Ascending aorta (tissue), 2 donors: ENCODE data around the gene MARK1. TPM values are rescaled to one million over a fixed set of nuclear protein-coding genes. Genes with fewer than 3 reads are reported as not detected.

ENCODE experiments used
- DNase-seq, 2 donors: peaks; one replicate each; pipeline ENCODE4 v3.0.0-alpha.2; 2019; ENCODE audit warnings: low spot score in 2 of 2
- H3K27ac ChIP-seq, 2 donors: fragments of 200-600 bp; sonication (generic); one replicate each; pipeline ENCODE4 v1.5.1; 2016 to 2017; ENCODE audit warnings: mild to moderate bottlenecking in 1 of 2
- H3K27me3 ChIP-seq: fragments of 200-600 bp; sonication (generic); one replicate; pipeline ENCODE4 v1.5.1; 2017
- H3K36me3 ChIP-seq, 2 donors: fragments of 200-600 bp; sonication (generic); one replicate each; pipeline ENCODE4 v1.5.1; 2016
- H3K4me1 ChIP-seq, 2 donors: fragments of 200-600 bp; sonication (generic); one replicate each; pipeline ENCODE4 v1.5.1; 2016 to 2017; ENCODE audit warnings: mild to moderate bottlenecking in 1 of 2
- H3K4me3 ChIP-seq, 2 donors: fragments of 200-600 bp; sonication (generic); one replicate each; pipeline ENCODE4 v1.5.1; 2016 to 2017; ENCODE audit warnings: mild to moderate bottlenecking in 1 of 2
- H3K9me3 ChIP-seq, 2 donors: fragments of 200-600 bp; sonication (generic); one replicate each; pipeline ENCODE4 v1.5.1; 2016
- intact Hi-C: fragments of 100-400 bp; cut with DNase I; formaldehyde crosslinking; loops from one replicate; pipeline ENCODE4 v1.15.1; 2023
- total RNA-seq: library from RNA; depleted of rRNA; stranded (reverse); fragments of >200 nt; gene quantifications from one replicate; pipeline ENCODE4 v1.1.0, GENCODE V29; 2016
- TF ChIP-seq, protein P1 (sequence below), 3 experiments: fragments of 200-600 bp in 2 of 3; fragments of 450-650 bp in 1 of 3; sonication (generic) in 2 of 3; IDR thresholded peaks; one replicate each; pipeline ENCODE4 v1.5.1; 2016 to 2019; ENCODE audit warnings: antibody characterized with exemption in 3 of 3, mild to moderate bottlenecking in 1 of 3, moderate library complexity in 1 of 3

MARK1 gene
- total RNA-seq, 1 donor from 2014 or later = 11.6 TPM

DNA sequence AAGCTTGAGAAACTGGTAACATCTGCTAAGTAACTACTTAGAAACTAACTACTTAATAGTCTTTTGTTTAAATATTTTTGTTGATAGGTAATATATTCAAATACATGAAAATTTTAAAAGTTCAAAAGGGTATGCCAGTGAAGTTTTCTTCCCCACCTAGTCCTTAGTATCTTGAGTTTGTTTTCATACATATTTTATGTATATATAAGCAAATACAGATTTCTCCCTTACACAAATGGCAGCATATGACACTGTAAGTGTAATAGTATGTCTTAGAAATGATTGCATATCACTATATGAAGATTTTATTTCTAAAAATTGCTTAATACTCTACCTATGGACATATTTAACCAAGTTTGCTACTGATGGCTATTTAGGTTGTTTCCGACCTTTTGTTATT is 38.9 kb downstream of the MARK1 start:
- Histone ChIP-seq H3K27ac (no peak overlapping the region), H3K4me1 (no peaks in the 10 kb centered on the region), H3K9me3 (no peaks in the 10 kb centered on the region), H3K4me3 (no peak overlapping the region), H3K27me3 (no peaks in the 10 kb centered on the region), H3K36me3 (no peaks in the 10 kb centered on the region)
- DNase-seq = no peak
- intact Hi-C loops = no loop called here
- TF ChIP-seq, protein P1, sequence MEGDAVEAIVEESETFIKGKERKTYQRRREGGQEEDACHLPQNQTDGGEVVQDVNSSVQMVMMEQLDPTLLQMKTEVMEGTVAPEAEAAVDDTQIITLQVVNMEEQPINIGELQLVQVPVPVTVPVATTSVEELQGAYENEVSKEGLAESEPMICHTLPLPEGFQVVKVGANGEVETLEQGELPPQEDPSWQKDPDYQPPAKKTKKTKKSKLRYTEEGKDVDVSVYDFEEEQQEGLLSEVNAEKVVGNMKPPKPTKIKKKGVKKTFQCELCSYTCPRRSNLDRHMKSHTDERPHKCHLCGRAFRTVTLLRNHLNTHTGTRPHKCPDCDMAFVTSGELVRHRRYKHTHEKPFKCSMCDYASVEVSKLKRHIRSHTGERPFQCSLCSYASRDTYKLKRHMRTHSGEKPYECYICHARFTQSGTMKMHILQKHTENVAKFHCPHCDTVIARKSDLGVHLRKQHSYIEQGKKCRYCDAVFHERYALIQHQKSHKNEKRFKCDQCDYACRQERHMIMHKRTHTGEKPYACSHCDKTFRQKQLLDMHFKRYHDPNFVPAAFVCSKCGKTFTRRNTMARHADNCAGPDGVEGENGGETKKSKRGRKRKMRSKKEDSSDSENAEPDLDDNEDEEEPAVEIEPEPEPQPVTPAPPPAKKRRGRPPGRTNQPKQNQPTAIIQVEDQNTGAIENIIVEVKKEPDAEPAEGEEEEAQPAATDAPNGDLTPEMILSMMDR (IDR thresholded peaks at IDR 0.05) = no peak

GRCh38 chr1:220572416-220572815 is 44.5 kb downstream of the MARK1 start:
- no peaks in the 10 kb centered on the region for H3K4me1 ChIP-seq
- H3K9me3 ChIP-seq = peaks cover 8 to 28% of the 10 kb centered on the region in 2 donors
- H3K27me3 ChIP-seq = no peaks in the 10 kb centered on the region
- DNase-seq = no peak
- H3K36me3 ChIP-seq = no peaks in the 10 kb centered on the region
- no peak overlapping the region for H3K4me3 ChIP-seq
- H3K27ac ChIP-seq = no peak overlapping the region
- TF ChIP-seq, protein P1 (IDR thresholded peaks at IDR 0.05) = no peak
- intact Hi-C loops = no loop called here

- Histone ChIP-seq H3K9me3 (peaks cover 8 to 28% of the 10 kb centered on the region in 2 donors), H3K36me3 (no peaks in the 10 kb centered on the region), H3K4me3 (no peak overlapping the region), H3K27ac (no peak overlapping the region), H3K27me3 (no peaks in the 10 kb centered on the region), H3K4me1 (no peaks in the 10 kb centered on the region)
- intact Hi-C loops = no loop called here
- DNase-seq = no peak
- TF ChIP-seq, protein P1 (IDR thresholded peaks at IDR 0.05) = no peak
Measured at GRCh38 chr1:220573836-220574235, 45.9 kb downstream of the MARK1 start.

GRCh38 chr1:220575718-220576497 is 48.0 kb downstream of the MARK1 start:
- H3K27me3 ChIP-seq = no peaks in the 10 kb centered on the region
- intact Hi-C loops = no loop called here

GRCh38 chr1:220577926-220578325 is 50.0 kb downstream of the MARK1 start:
- Histone ChIP-seq H3K27me3 (no peaks in the 10 kb centered on the region), H3K36me3 (no peaks in the 10 kb centered on the region), H3K4me1 (no peaks in the 10 kb centered on the region), H3K27ac (no peak overlapping the region), H3K9me3 (peaks cover 6 to 23% of the 10 kb centered on the region in 2 donors), H3K4me3 (no peak overlapping the region)
- no peak for DNase-seq
- intact Hi-C loops = no loop called here
- TF ChIP-seq, protein P1 (IDR thresholded peaks at IDR 0.05) = no peak

More at GRCh38 chr1:220575718-220576497, 48.0 kb downstream of the MARK1 start:
- TF ChIP-seq, protein P1 (IDR thresholded peaks at IDR 0.05) = no peak
- DNase-seq = no peak
- no peak overlapping the region for H3K27ac ChIP-seq
- no peaks in the 10 kb centered on the region for H3K4me1 ChIP-seq
- H3K9me3 ChIP-seq = peaks cover 8 to 28% of the 10 kb centered on the region in 2 donors
- no peaks in the 10 kb centered on the region for H3K36me3 ChIP-seq
- no peak overlapping the region for H3K4me3 ChIP-seq
